DMS53 treated with DMSO at 0.1 percent for 48 hours (cell line): Measurements from ENCODE around the gene TRAPPC2L.

ENCODE experiments used
- DNase-seq: peaks from one replicate; lab custom pipeline; 2025; ENCODE audit not compliant: unreplicated experiment; lab: John Stamatoyannopoulos, UW

Gene TRAPPC2L

DNA sequence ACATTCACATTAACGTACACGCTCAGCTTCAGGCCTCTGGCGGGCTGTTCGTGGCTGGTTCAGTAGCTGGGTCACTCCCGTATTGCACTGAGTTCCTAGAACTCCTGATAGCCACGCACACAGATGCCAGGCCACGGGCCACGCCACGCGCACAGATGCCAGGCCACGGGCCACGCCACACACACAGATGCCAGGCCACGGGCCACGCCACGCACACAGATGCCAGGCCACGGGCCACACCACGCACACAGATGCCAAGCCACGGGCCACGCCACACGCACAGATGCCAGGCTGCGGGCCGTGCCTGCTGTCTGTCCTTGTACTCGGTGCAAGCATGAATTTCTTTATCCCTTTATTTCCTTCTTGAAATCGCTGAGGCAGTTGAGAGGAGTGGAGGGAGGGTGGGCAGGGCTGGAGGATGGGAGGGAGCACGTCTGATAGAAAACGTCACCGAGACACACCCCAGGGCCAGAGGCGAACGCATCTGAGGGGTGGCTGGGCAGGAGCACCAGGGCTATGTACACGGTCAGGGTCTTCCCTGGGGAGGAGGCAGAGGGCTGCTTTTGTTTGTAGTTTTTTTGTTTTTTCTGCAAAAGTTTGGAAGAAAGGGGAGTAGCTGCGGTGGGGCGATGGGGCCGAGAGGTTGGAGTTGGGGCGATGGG, 18.1 kb downstream of the TRAPPC2L start:
- DNase-seq, result no peak

DNA sequence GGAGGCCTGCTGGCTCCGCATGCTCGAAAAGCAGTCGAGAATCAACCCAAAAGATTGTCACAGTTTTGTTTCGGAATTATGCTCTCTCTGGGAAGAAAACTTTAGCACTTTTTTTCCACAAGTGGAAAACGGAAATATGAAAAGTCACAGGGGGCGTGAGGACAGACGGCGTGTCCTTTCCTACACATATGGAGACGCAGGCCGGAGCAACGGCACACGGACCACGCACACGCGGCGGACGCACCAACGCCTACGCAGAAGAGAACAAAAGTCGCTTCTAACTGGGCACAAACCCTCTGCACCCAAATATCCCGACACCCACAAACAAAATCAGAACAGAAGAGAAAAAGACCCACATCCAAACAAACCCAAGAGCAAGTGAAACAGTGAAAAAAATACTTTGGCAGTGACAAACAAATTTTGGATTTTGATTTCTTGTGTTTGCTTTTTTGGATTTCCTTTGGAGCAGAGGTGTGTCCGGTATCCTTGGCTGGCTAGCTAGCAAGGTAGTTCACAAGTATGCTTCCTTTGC, 18.8 kb downstream of the TRAPPC2L start:
- DNase-seq, result no peak

DNA sequence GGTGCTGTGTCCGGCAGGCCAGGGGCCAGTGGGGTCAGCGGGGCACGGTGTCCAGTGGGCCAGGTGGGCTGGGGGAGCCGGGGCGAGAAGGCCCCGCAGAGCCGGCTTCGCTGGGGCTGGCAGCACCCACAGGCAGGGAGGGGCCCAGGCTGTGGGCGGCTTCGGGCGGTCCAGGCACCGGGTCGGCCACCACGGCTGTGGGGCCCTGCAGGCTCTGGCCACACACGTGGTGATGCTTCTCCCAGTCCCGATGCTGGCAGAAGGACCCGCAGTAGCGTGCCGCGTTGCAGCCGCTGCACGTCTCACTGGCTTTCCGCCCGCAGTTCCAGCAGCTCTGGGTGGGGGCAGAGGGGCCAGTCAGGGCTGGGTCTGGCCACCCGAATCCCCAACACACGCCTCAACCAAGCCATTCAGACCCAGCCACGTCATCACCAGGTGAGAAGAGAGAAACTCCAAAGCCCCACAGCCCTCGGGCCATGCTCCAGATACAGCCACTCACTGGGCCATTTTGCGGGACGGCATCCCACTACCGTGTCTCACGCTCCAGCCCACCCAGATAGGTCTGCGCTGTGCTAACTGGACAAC, 20.1 kb downstream of the TRAPPC2L start:
- no peak for DNase-seq

DNA sequence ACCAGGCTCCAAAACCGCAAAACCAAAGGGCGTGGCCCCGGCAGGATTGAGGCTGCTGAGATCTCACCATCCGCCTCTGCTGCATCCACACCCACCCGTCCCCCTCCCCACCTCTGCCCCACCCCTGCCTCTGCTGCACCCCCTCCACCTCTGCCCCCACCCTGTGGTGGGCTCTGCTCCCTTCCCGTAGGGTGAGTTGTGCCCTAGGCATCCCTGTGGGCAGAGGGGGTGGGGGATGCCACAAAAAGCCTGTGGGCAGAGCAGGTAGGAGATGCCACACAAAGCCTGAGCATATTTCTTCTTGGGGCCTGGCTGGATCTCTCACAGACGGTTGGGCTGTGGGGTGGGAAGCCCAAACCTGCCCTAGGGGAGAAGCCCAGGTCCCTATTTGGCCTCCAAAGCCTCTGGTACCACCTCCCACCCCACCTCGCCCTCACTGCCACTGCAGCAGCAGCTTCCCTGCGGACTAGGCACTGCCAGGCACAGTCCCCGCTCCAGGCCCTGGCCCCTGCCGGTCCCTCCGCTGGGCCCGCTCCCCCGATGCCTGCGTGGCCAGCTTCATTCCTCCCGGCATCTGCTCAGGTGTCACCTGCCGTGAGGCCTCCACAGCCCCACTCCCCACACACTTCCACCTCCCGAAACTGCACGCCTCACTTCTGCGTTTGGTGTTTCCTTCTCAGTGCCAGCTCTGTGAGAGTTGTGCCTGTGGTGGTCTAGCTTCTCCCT, 20.8 kb downstream of the TRAPPC2L start:
- no peak for DNase-seq

DNA sequence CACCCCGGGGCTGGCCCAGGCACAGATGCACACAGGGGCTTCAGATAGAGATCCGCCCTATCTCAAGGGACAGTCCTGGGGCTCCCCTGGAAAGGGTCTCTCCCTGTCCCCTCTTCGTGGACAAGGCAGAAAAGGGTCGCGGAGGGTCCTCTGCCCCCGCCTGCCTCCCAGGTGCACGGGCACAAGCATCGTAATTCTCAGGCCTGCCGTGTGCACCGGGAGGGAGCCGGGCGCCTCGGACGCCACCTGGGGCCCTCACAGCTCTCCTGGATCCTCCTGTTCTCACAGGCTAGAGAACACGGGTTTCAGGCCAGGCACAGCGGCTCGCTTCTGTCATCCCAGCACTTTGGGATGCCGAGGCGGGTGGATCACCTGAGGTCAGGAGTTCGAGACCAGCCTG, 21.4 kb downstream of the TRAPPC2L start:
- DNase-seq, result no peak

DNA sequence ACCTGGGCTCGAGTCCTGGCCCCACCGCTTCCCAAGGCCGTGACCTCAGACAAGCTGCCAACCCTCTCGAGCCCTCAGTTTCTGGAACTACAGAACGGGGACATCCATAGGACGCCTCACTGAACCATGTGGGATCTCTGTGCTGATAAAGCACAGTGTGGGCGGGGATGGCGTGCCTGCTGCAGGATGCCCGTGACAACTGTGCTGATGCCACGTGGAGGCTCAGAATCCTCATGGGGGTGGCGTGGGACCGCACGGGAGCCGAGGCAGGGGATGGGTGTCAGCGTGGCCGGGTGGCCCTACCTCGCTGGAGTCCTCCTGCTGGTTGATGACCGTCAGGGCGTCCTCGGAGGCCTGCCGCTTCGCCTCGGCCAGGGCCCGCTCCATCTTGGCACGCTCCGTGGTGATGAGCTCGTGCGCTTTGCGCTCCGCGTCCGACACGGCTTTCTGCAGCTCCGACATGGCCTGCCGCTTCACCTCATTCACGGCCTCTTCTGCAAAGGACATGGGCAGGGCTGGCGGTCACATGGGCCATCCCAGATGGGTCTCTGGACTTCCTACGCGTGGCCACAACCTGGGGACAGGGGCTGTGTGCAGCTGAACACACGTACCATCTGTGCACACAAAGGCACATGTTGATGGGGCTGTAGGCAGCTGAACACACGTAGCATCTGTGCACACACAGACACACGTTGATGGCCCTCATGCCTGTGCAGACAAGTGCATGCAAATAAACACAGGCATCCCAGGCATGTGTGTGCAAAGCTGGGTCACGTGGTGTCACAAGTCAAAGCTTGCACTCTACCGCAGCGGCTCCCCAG, 22.2 kb downstream of the TRAPPC2L start:
- no peak for DNase-seq

DNA sequence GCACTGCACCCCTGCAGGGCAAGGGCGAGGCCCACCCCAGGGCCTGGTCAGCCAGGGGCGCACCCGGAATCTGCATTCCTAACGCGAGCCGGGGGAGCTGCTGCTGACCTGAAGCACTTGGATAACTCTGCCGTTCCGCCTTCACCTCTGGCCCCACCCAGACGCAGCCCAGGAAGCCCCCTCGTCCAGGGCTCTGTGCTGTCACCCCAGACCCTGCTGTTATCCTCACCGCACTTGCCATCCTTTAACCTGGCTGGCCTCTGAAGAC, 22.8 kb downstream of the TRAPPC2L start:
- no peak for DNase-seq

DNA sequence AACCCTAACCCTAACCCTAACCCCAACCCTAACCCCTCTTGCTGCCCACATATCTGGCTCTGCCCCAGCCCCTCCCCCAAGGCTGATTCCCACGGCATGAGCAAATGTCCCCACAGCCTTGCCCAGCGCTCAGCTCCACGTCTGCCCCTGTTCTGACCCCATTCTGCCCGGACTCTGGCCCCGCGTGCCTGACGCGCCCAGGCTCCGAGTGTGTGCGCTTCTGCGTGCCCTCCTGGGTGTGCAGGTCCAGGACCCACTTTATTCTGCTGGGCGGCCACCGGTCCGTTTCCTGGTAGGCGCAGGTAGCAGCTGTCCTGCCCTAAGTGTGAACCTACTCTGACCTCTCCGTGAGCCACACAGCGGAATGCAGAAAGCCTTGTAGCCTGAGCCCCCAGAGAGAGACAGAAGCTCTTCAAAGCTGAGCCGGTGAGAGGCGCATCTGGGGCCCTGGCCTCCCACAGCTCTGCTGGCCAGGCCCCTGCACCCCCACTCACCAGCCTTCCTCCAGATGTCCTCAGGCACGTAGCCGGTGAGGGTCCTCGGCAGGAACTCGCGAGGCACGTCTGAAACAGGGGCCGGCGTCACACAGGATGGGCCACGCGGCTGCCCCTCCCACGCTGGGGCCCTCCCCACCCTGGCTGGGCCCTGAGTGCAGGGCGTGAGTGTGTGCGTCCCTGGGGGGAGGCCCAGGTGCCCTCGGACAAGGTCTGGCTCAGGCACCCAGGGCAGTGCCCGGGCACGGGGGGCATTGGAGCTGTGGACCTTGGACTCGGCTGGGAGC, 23.5 kb downstream of the TRAPPC2L start:
- DNase-seq, result no peak

DNA sequence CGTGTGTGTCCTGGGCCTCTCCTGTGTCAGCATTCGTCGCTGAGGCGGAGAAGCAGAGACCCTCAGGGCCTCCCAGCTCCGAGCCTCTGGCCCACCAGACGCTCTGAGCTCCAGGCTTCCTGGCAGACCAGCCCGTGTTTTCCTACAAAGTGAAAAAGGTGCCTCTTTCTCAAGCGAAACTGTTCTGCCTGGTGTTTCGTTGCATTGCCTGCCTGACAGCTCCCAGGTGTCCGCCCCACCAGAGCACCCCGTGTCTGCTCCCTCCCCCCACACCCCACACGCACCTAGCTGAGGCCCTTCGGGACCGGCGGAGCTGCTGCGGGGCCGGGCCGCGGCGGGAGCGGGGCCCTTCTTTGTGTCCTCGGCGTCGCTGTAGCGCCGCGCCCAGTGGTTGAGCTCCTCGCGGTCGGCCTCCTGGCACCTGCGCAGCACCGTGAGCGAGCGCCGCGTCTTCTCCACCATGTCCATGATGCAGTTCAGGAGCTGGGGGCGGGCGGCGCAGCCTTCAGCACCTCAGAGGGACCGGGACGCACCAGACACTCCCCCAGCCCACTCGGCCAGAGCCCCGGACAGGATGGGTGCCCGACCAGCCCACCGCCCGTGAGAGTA, 24.2 kb downstream of the TRAPPC2L start:
- DNase-seq, result no peak

DNA sequence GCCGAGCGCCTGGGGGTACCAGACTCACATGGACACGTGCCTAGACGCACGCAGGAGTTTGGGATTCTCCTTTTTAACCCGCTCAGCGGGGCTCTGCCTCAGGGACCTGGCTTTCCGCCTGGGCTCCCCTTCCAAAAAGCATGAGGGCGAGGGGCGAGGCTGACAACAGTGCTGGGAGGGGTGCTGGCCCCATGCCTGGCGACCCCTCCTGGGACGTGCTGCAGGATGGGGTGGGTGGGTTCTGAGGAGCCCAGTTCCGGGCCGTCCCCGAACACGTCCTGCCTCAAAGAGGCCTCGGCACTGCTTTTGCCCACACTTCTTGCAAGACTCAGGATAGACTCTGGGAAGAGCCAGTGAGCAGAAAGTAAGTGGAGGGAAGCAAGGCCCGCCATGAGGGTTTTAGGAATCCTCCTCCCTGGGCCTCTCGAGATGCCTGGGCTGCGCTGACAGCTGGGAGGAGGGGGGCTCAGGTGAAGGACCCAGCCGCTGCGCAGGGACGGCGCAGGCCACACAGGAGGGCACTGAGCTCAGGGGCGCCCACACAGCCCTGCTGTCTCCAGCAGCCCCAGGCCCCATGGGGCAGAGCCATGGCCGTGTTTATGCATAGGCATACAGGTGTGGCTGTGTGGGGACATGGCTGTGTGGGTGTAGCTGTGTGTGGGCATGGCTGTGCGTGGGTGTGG, 24.9 kb downstream of the TRAPPC2L start:
- DNase-seq, result no peak

DNA sequence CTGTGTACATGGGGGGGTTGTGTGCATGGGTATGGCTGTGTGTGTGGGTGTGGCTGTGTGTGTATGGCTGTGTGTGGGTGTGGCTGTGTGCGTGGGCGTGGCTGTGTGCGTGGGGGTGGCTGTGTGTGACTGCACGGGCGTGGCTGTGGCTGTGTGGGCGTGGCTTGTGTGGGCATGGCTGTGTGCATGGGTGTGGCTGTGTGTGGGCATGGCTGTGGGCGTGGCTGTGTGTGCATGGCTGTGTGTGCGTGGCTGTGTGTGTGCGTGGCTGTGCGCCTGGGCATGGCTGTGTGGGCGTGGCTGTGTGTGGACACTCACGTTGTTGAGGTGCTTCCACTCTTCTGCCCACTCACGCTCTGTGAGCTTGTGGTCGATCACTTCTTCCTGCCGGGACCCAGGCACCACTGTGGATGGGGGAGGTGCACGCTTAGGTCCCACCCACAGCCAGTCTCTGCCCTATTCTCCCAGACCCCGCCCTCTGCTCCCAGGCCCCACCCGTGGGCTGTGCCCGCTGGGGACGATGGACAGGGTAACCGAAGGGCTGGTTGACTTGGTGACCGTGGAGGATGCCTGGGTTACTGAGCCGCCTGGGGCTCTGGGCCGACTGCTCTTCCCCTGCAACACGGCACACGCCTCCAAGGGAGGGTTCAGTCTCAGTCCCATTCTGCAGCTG, 25.6 kb downstream of the TRAPPC2L start:
- no peak for DNase-seq

DNA sequence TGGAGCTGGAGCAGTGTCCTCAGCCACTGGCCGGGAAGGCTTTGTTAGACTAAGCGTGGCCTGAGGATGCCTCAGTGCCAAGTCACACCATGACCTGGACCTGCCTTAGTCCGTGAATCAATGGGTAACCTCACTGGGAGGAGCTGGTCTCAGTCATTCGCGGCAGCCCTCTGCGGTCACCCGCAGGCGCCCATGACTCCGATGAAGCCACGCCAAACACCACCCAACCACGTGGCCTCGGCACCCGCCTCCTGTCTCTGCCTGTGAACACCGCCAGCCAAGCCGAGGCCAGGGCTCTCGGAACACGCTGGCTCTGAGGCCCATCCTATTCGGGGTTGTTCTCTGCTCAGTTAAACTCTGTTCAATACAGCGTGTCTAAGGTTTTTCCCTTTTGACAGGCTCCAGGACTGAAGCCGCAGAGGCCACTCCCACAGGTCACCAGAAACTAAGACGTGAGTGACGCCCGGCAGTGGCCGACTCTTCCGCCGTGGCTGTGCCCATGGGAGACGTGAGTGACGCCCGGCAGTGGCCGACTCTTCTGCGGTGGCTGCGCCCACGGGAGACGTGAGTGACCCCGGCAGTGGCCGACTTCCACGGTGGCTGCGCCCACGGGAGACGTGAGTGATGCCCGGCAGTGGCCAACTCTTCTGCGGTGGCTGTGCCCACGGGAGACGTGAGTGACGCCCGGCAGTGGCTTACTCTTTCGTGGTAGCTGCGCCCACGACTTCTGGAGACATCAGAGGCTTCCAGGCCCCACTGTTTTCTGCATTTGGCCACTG, 26.4 kb downstream of the TRAPPC2L start:
- DNase-seq, result no peak

DNA sequence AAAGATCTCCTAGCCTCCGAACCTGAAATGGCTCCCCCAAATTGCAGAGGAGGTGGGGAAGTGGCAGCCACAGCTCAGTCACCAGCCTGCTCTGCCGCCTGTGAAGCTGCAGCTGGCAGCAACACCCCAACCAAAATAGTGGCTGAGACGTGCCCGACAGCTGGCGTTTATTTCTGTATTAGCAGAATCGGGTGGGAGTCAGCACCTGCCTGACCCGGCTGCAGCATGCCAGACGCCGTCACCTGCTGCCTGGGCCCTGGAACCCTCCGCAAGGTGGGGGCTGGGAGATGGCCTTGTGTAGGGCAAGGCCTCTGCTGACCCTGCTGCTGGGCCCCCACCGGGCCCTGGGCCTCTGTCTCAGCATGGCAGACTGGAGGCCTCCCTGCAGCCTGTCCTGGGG, 27.0 kb downstream of the TRAPPC2L start:
- no peak for DNase-seq

DNA sequence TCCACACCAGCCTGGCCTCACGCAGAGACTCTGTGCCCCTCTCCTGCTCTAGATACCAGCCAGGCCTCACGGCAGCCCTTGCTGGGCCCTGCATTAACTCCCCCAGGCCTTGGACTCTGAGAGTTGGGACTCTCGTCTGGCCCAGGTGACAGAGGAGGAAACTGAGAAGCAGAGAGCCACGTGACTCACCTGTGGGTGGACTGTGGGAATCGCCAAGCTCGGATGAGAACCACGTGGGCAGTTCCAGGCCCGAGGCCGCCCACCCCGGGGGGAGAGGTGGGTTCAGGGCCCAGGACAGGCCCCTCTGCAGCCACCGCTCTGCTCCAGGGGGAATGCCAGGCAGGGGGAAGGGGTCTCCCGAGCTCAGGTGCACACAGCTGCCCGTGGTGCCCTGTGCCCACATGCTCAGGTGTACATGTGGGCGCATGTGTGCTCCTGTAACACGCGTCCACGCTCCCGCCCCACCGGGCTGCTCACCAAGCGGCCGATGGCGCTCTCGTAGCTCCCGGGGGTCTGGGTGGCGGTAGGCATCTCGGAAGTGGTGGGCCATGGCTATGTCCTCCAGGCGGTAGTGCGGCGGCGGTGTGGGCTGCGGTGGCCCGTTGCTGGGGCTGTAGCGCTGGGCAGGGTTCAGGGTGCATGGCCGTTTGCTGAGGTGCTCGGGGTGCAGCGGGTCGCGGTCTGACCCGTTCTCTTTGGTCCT, 27.8 kb downstream of the TRAPPC2L start:
- DNase-seq, result no peak

DNA sequence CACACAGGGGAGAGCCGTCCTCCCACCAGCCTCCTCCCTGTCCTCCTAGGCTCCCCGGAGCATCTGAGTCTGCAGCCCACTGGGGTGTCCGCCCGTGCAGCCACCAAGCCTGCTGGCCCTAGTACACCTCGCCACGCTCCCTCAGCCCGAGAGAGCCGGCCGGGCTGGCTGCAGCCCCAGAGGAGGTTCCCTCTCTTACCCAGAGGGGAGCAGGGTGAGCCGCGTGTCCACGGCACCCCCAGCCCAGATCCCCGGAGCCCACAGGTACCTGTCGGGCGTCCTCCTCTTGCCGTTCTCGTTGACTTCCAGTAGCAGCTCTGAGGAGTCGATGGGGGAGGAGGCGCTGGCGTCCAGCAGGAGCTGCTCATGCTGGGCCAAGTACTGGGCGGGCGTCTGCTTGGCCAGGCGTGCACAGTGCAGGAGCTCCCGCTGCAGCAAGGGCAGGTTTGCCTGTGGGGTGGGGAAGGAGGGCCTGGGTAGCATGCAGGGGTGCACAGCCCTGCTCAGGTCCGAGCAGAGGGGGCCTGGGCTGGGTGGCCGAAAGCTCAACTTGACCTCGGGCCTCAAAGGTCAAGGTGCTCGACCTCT, 28.9 kb downstream of the TRAPPC2L start:
- DNase-seq, result no peak

DNA sequence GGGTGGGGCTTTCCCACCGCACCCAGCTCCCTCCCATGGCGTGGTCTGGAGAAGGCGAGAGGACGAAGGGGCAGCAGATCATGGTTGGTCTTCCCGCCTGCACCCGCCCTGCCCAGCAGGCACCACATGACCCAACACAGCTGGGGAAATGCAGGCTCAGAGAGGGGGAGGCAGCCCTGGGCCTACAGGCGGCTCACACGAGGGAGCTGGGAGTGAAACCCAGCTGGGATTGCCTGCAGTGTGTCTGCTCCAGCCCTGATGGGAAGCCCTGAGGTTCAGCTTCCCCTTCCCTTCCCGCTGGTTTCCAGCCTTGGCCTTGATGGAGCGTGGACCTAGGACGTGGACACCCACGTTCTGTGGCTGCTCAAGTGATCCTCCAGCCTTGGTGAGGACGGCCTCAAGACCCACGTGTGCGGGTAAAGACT, 29.5 kb downstream of the TRAPPC2L start:
- no peak for DNase-seq

DNA sequence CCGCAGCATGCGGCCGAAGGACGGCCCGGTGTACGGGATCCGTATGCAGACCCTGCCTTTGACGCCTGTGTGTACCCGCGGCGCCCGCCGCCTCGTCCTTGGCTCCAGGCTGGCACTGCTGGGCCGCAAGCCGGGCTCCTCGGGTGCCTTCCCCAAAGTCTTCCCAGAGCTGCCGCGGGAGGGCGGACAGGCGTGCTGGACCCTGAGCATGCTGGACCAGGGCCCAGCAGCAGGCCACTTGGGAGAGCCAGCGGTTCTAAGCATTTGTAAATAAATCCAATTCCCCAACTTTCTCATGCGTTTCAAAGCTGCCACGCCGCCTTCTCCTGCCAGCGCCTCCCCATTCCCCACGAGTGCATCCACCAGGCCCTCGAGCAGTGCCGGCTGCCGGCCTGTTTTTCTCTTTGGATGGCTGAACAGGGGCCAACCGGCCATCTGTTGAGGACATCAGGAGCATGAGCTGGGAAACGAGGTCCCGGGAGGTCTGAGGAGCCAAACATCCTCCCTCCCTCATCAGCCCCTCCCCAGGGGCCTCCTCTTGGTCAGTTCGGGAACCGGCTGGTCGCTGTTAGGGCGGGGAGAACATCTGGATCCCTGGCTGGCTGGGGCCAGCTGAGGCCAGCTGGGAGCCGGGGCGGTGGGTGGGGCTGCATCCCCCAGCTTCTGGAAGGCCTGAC, 30.1 kb downstream of the TRAPPC2L start:
- no peak for DNase-seq
